Right lobe of liver (tissue), 6 donors: ENCODE data around the gene TRIM50. TPM values are rescaled to one million over a fixed set of nuclear protein-coding genes. Genes with fewer than 3 reads are reported as not detected.
"Not testable (repeated sequence)": the region's sequence is repeated elsewhere in the genome, so short reads cannot be mapped to it uniquely, and the experiment has no call there.

Experiments used
- ATAC-seq, 4 donors: fragments of 200-7000 bp; cut with Tn5 transposase; one replicate each; pipeline ENCODE4 v1.9.1; 2020; ENCODE audit warnings: mild to moderate bottlenecking in 4 of 4, moderate library complexity in 4 of 4
- DNase-seq, 3 donors: peaks; one replicate each; pipeline ENCODE4 v3.0.0-alpha.2; 2020
- H3K27ac ChIP-seq, 3 donors: fragments of 200-600 bp; one replicate each; pipeline ENCODE4 v1.8.0; 2022
- H3K27me3 ChIP-seq, 2 donors: fragments of 200-600 bp; one replicate each; pipeline ENCODE4 v1.8.0; 2022
- H3K36me3 ChIP-seq, 4 donors: fragments of 200-600 bp; sonication (generic) in 1 of 4; one replicate each; pipeline versions ENCODE4 v1.5.1 to v1.8.0; 2017 to 2022; ENCODE audit warnings: control low read depth in 1 of 4
- H3K4me1 ChIP-seq, 4 donors: fragments of 200-600 bp; sonication (generic) in 1 of 4; one replicate each; pipeline versions ENCODE4 v1.5.1 to v1.8.0; 2017 to 2022; ENCODE audit warnings: control low read depth in 1 of 4
- H3K4me3 ChIP-seq, 3 donors: fragments of 200-600 bp; one replicate each; pipeline ENCODE4 v1.8.0; 2022
- H3K9me3 ChIP-seq, 4 donors: fragments of 200-600 bp; sonication (generic) in 1 of 4; one replicate each; pipeline versions ENCODE4 v1.5.1 to v1.8.0; 2017 to 2022; ENCODE audit warnings: control low read depth in 1 of 4
- CTCF ChIP-seq, 4 donors: fragments of 200-600 bp in 3 of 4; fragments of 450-650 bp in 1 of 4; IDR thresholded peaks; one replicate each; pipeline versions ENCODE4 v1.5.1 to v1.8.0; 2016 to 2022; ENCODE audit warnings: antibody characterized with exemption in 4 of 4, mild to moderate bottlenecking in 2 of 4
- POLR2A ChIP-seq: fragments of 450-650 bp; IDR thresholded peaks from one replicate; pipeline ENCODE4 v1.6.1; 2017; ENCODE audit warnings: antibody characterized with exemption, mild to moderate bottlenecking
- WGBS: methylation state at CpG from one replicate; pipeline ENCODE4 v1.1.6; 2018; ENCODE audit warnings: low coverage, low lambda C conversion rate; ENCODE audit not compliant: insufficient coverage; ENCODE audit errors: missing lambda C conversion rate; 5-methylcytosine and 5-hydroxymethylcytosine counted together
- intact Hi-C, 2 donors: fragments of 100-400 bp; cut with DNase I; formaldehyde crosslinking; loops; one replicate each; pipeline versions ENCODE4 v1.11.2 to v1.14.1; 2022
- total RNA-seq, 6 experiments: library from RNA; depleted of rRNA in 2 of 6; stranded (reverse); fragments of >200 nt in 2 of 6; fragmentation: NEBNext Ultra II Directional in 3 of 6; extraction: Animal tissue kit (Norgen Biotek cat#: 25700) in 3 of 6; gene quantifications; one replicate each; pipeline versions ENCODE4 v1.1.0 to v1.2.4, GENCODE V29; 2016 to 2023
- donor health status: DM: no; HTN: yes; CAD: no.
- donor health status: DM: no; HTN: no; CAD: no.
- donor health status: DM: no; HTN: no; CAD: no.
- donor health status: DM: no; HTN: yes; CAD: no.
- donor health status: DM: no; HTN: yes; CAD: no.

TRIM50 gene
- total RNA-seq, 6 experiments from 2014 or later = 0.11 to 0.56 TPM; not detected in 4

- 62% methylated on average over 6 of the region's 6 CpGs for WGBS
- intact Hi-C loops = no loop called here
Observed at GRCh38 chr7:73332447-73332846, 4.6 kb upstream of the TRIM50 start.

GRCh38 chr7:73330772-73331171, 2.9 kb upstream of the TRIM50 start:
- no peaks in the 10 kb centered on the region for H3K36me3 ChIP-seq
- H3K27ac ChIP-seq = no peak overlapping the region
- DNase-seq (no peak), ATAC-seq (no peak)
- H3K4me3 ChIP-seq = no peak overlapping the region
- no peaks in the 10 kb centered on the region for H3K27me3 ChIP-seq
- no peaks in the 10 kb centered on the region for H3K4me1 ChIP-seq
- TF ChIP-seq CTCF (IDR thresholded peaks at IDR 0.05) (no peak), POLR2A (no peak)
- intact Hi-C loops = no loop called here
- 59% methylated on average over 5 of the region's 6 CpGs for WGBS
- H3K9me3 ChIP-seq = no peaks in the 10 kb centered on the region

More at GRCh38 chr7:73332447-73332846, 4.6 kb upstream of the TRIM50 start:
- ATAC-seq = no peak
- Histone ChIP-seq H3K4me3 (no peak overlapping the region), H3K9me3 (no peaks in the 10 kb centered on the region), H3K36me3 (no peaks in the 10 kb centered on the region), H3K27me3 (no peaks in the 10 kb centered on the region), H3K27ac (no peak overlapping the region), H3K4me1 (no peaks in the 10 kb centered on the region)
- no peak for DNase-seq
- no peak for TF ChIP-seq POLR2A
- TF ChIP-seq CTCF (IDR thresholded peaks at IDR 0.05) = no peak

- H3K27ac ChIP-seq = no peak overlapping the region
- peak; percentile 70 to 83 (median 80) for ATAC-seq
- H3K4me3 ChIP-seq = no peak overlapping the region
- intact Hi-C loops = no loop called here
- no peaks in the 10 kb centered on the region for H3K27me3 ChIP-seq
- DNase-seq = no peak
- no peaks in the 10 kb centered on the region for H3K9me3 ChIP-seq
- H3K4me1 ChIP-seq = no peaks in the 10 kb centered on the region
- WGBS = 26% methylated on average over 9 of the region's 11 CpGs
- TF ChIP-seq CTCF (IDR thresholded peaks at IDR 0.05) (no peak), POLR2A (no peak)
- H3K36me3 ChIP-seq = no peaks in the 10 kb centered on the region
Observed at GRCh38 chr7:73329861-73330581, 2.1 kb upstream of the TRIM50 start.

- no peak overlapping the region for H3K4me3 ChIP-seq
- H3K27me3 ChIP-seq = no peaks in the 10 kb centered on the region
- ATAC-seq (no peak), DNase-seq (no peak)
- no peak overlapping the region for H3K27ac ChIP-seq
- no peak for TF ChIP-seq CTCF (IDR thresholded peaks at IDR 0.05)
- H3K9me3 ChIP-seq = no peaks in the 10 kb centered on the region
- H3K36me3 ChIP-seq = no peaks in the 10 kb centered on the region
- peaks cover 0 to 4% (median 0%) of the 10 kb centered on the region in 4 donors for H3K4me1 ChIP-seq
- intact Hi-C loops = no loop called here
- WGBS = 80% methylated on average over 1 of the region's 10 CpGs
Observed at GRCh38 chr7:73328696-73329095, 814 bp upstream of the TRIM50 start.

- H3K4me1 ChIP-seq, ATAC-seq, H3K27me3 ChIP-seq, DNase-seq, H3K27ac ChIP-seq, H3K36me3 ChIP-seq, H3K4me3 ChIP-seq, intact Hi-C loops, H3K9me3 ChIP-seq: not testable (repeated sequence)
- WGBS = no CpG with 5 or more reads among the region's 13 CpGs
Observed at GRCh38 chr7:73327449-73327848, 433 bp downstream of the TRIM50 start.

- H3K36me3 ChIP-seq, H3K9me3 ChIP-seq, H3K4me3 ChIP-seq, intact Hi-C loops, H3K4me1 ChIP-seq, H3K27ac ChIP-seq, DNase-seq, H3K27me3 ChIP-seq: not testable (repeated sequence)
- peak in 1 of 4 donors; percentile 43 for ATAC-seq
- WGBS = 67% methylated on average over 1 of the region's 6 CpGs
Observed at GRCh38 chr7:73325424-73325823, 2.5 kb downstream of the TRIM50 start.
